ENCODE measurements around the gene CDH20.

Gene CDH20

DNA sequence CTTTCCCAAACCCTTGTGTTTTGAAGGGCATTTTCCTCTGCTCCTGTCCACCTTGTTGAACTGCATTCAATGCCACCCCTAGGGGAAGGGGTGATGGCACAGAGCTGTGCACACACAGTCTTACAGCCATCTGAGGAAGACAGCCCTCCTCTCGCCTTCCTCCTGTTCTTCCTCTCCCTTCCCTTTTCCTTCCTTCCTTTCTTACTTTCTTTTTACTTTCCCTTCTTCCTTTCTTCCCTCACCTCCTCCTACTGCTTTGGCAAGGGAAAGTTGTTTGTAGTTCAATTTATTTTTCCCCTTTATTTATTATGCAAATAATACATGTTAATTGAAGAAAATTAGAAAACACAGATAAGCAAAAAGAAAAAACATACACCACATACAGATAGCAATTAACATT lies 99.4 kb downstream of the CDH20 start:
- no peak for DNase-seq

DNA sequence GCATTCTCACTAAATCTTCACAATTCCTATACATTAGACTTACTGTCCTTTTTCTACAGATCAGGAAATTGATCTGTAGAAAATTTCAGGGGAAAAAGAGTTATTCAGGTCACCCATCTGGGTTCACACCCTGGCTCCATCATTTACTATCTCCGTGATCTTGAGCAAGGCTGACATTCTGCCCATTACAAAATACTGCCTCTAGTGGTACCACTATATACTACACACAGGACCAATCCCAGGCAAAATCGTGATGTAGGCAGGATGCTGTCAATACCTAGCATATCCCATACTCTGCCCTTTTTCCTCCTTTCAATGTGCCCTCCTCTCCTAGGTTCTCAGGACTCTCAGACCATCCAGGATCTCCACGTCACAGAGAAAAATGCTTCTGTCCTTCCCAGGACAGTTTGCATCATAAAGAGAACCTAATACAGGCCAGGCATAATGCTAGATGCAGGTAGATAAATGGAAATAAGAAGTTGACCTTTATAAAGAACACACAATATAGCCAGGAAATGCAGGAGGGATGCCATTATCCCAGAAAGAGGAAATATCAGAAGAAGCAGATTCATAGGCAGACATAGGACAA lies 101.9 kb downstream of the CDH20 start:
- peak in 1 of 2 experiments; percentile 4 for DNase-seq

DNA sequence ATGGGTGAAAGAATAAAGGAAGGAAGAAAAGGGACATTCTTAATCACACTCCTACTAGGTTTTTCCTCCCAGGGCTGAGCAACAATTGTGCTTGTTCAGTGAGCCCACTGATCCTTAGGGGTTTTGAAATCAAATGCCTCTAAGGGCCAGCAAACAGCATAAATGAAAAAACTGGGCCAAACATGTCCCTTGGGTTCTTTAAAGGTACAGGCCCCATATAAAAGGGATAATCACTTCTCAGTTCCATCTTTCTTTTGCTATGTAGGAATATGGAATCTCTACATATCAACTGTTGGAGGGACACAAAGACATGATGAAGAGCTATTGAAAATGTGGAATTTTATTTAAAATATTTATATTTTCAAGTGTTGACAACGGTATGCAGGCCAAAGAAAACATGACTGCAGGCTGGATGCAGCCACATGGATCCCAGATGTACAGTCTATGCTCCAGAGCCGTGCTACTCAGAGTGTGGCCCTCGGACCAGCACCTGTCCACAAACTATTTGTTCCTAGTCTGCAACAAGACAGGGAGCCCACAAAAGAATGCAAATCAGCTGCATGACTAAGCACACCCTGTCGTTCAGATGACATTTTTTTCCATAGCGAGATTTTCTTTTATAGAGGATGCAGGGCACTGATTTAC lies 110.0 kb downstream of the CDH20 start:
- DNase-seq: no peak

DNA sequence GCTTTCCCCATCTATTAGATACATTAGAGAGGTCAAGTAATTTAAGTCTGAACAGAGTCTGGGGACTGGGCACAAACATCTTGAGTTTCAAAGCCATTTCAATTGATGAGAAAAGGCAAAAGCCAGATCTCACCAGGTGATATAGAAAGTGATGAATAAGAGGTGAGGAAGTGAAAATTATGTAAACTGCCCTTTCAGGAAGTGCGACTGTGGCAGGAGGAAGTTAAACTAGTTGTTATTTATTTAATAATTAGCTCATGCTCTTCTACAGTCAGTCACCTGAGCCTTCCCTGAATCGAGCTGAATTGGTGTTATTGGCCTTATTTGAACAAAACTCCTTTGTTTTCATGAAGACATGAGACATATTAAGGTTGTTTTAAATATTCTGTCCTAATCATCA lies 115.1 kb downstream of the CDH20 start:
- DNase-seq: no peak

DNA sequence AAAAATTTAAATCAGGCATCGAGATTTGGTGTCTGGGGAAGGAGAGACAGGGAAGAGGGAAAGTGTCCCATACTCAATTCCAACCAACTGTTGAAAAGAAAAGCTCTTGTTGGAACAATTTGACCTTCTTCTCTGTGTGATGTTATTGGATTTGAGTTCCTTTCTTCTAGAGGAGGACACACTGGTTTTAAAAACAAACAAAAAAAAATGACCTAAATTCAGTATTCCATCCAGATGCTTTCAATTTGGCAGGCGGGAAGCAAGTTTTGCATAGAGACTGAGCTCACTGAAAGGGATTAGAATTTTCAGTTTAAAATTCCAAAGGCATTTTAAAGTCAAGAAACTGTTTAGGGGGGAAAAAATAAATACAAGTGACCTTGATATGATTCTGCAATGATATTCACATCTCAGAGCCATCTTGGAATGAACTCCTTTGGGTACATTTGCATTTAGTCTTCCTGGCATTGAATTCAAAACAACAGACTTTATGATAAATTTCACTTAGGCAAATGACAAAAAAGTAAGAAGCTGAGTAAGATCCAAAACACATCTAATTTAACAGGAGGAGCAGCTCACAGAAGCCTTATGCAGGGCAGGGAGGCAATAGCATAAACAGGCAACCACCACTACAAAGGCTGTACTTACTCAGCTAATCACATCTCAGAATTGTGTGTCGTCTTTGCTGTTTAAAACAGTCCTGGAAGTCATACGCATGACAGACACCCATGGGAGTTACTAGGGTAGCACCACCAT lies 126.8 kb downstream of the CDH20 start:
- DNase-seq: no peak

- DNase-seq: no peak
These were observed 131.4 kb downstream of the CDH20 start for GRCh38 chr18:61464551-61465142.

DNA sequence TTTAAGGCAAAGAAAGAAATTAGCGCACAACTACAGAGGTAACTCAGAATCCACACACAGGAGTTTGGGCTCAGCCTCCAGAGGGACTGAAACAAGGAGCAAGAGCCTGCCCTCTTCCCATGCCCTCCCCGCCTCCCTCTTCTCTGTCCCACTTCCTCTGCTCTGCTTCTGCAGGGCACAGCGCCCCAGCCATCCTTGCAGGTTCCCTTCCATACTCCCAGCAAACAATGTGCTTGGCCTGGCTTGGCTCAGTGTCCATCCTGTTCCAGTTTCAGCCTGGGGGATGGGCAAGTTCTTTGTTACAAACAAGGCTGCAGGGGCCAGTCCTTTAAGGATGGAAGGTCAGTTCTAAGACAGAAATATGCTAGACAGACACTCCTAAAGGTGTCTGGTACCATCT lies 133.5 kb downstream of the CDH20 start:
- no peak for DNase-seq

DNA sequence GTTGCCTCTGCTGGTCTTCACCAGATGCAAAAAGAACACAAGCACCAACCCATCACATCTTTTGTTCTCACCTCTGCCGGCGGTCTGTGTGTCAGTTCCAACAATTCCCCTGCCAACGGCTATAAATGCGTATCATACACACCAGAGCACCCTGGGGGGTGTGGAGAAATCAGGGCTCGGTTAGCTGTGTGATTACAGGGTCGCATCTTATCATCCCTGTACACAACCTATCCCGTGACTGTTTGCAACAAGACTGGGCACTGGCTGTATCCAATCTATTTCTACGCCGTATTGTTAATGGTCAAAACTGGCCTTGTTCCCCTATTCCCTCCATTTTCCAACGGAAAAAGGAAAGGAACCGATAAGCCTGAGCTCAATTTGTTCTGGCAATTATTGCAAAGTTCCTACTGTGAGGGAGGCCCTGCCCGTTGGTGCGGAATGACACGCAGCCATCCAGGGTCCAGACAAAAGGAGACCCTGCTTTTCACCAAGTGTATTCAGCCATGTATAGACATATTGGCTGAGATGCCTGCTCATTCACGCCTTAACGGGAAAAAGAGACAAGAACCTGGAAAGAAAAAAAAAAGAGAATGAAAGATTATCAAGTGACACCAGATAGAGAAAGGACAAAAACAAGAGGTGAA lies 136.9 kb downstream of the CDH20 start:
- DNase-seq: no peak

DNA sequence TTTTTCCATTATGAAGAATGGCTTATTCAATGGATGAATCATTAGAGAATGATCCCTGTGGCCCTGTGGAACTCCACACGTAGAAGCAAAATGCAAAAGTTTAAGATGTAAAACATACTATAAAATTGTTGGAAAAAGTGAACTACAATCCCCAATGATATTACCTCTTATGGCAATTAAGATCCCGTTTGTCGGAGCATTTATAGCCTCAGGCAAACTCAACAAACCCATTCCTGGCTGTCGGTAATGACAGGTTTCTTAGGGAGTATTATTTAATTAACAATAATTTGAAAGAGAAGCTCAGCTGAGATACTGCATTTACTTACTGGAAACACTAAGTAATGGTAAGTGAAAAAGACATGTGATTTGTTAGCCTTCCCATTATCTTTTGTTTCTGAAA lies 138.3 kb downstream of the CDH20 start:
- DNase-seq: peak in 1 of 2 experiments; percentile 35

DNA sequence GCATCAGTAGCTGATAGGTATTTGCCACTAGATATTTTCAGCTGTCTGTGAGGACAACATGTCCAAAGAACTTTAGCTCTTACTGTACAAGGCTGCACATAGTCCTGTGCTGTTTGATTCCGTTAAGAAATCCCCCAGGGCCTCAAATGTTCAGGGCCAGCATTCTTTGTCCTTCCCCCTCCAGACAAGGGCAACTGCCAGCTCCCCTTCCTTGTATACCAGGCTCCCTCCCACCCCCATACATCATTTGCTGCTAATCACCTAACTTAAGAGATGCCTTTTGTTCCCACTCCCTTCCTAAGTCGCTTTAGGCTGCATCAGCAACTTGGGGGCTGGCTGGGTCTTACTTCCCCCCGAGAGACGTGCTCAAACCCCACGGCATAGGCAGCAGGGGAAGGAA lies 138.7 kb downstream of the CDH20 start:
- no peak for DNase-seq

- no peak for DNase-seq
These were observed 141.1 kb downstream of the CDH20 start for GRCh38 chr18:61474341-61474740.

DNA sequence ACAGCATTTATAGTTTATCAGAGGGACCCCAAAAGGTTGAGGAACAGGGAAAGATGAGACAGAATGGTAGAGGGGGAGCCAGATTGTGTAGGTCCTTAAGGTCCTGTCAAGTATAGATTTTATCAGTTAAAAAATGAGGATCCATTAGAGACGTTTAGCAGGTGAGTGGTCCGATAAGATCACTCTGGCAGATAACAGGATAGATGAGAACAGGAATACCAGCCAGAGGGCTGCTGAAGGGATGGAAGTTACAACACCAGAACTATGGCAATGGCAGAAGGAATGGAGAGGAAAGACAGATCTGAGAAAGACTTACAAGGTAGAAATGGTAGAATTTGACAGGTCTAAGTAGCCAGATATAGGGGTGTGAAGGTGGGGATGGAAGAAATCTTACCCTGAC lies 141.7 kb downstream of the CDH20 start:
- no peak for DNase-seq

DNA sequence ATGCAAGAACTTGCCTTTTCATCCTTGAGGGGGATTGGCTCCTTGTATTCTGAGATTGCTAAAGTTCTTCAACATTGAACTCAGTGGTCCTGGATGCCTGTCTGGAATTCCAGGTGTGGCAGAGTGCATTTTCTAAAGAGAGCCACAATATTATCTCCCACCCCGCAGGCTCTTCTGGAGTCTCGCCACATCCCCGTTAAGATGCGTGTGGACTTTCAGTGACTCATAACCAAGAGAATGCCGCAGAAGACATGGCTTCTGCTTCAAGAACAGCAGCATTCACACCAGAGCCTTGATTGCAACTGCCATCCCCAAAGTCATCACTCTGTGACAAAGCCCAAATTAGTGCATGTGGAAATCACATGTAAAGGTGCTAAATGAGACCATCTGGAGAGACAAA lies 142.7 kb downstream of the CDH20 start:
- no peak for DNase-seq

- no peak for DNase-seq
These were observed 156.1 kb downstream of the CDH20 start for GRCh38 chr18:61489334-61489733.

- no peak for DNase-seq
These were observed 163.1 kb downstream of the CDH20 start for GRCh38 chr18:61496374-61496773.

GRCh38 chr18:61497422-61497821 lies 164.2 kb downstream of the CDH20 start:
- DNase-seq: no peak

- peak; percentile 63 to 70 for DNase-seq
These were observed 169.2 kb downstream of the CDH20 start for GRCh38 chr18:61502472-61502871.

DNA sequence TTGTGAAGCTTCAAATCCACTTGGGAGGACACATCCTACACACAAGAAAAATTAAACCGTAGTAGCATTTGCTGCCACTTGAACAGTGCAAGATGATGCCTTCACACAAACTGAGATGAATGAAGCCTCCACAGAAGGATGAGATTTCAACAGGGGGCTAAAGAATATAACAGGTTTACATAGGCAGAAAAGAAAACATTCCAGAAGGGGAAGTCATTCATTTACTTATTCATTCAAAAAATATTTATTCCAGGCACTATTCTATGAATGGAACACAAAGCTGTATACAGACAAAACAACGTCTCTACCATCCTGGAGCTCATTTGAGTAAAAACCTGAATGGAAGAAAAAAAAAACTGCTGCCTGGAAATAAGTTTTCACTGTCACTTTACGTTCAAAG lies 170.5 kb downstream of the CDH20 start:
- DNase-seq: no peak

DNA sequence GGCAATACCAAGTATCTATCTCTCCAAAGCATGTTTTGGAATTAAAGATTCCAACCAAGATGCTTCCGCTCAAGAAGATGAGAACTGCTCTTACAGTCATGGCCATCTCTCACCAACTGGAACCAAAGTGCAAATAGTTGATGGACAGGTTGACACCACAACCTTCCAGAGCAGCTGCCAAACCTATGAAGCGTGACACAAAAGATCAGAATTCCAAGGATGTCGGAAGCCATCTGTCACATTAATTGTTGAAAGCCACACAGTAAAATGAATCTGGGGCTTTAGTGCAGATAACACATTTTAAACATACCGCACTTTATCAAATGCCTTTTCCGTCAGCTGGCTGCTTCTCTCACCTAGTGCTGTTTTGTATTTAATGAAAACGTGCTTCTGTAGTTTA lies 195.7 kb downstream of the CDH20 start:
- no peak for DNase-seq

GRCh38 chr18:61530681-61531080 lies 197.5 kb downstream of the CDH20 start:
- DNase-seq: no peak

GRCh38 chr18:61531182-61531581 lies 198.0 kb downstream of the CDH20 start:
- peak; percentile 29 to 58 for DNase-seq

DNA sequence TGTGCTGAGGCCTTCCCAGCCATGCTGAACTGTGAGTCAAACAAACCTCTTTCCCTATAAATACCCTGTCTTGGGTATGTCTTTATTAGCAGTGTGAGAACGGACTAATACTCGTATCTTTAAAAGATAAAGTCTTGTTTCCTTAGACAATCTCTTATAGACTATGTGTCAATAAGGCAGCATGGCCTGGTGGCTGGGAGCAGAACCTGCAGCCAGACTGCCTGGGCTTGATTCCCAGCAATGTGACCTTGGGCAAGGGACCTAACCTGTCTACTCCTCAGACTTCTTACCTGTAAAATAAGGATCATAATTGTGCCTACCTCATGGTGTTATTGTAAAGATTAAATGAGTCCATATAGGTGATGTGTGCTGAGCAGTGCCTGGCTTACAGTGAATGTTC lies 198.7 kb downstream of the CDH20 start:
- DNase-seq: no peak

DNA sequence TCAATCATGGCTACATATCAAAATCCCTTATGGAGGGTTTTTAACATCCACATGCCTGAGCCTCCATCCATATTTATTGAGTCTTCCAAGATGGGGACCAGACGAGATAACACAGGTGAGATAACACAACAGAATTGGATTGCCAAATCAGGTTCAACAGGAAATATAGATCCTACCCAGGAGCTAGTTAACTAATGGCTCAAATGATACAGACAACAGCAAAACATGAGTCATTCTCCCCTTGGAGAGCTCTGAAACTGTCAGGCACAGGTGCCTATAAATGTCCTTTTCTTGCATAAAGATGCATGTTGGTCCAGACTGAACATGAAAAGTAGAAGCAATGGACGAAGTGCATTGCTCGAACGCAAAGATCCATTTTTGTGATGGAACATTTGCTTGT lies 202.2 kb downstream of the CDH20 start:
- DNase-seq: no peak

- no peak for DNase-seq
These were observed 208.4 kb downstream of the CDH20 start for GRCh38 chr18:61541673-61542072.

Data from NCI-H2081 (cell line).